GM12892 (cell line): ENCODE results near the gene PRPS1L1.

Experiments
- POLR2A ChIP-seq: IDR thresholded peaks from 2 replicates; pipeline ENCODE4 v1.6.1; 2011; ENCODE audit warnings: low read depth, low read length, control low read depth
- POLR2AphosphoS5 ChIP-seq: IDR thresholded peaks from 2 replicates; pipeline ENCODE4 v1.6.1; 2011; ENCODE audit warnings: low read depth, low read length, control low read depth
- TAF1 ChIP-seq: IDR thresholded peaks from 2 replicates; pipeline ENCODE4 v1.6.1; 2011; ENCODE audit warnings: low read depth, mild to moderate bottlenecking, control low read depth, low read length, borderline replicate concordance

DNA sequence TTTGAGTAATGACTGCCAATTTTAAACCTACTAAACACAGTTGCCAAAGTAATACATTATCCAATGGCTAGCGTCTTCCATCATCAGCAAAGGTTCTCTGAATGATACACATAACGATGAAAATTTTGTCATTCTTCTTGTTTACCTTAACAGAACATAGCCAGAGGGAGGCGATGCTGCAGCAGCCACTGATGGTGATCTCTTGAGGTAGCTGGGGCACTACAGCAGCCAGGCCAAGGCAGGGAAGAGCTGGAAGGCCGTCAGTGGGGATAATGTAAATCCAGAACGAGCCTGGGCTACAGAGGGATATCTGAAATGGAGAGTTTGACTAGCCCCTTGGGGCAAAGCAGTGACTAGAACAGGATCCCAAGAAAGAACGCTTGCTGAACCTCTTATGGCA is 38.8 kb downstream of the PRPS1L1 start:
- no peak for TF ChIP-seq POLR2A
- no peak for TF ChIP-seq TAF1
- TF ChIP-seq POLR2AphosphoS5 = no peak
